Effector CD8-positive, alpha-beta T cell (primary cell): ENCODE measurements around the gene SNX30.

Experiments used
- DNase-seq: peaks from one replicate; lab custom pipeline; 2025; lab: John Stamatoyannopoulos, UW

The SNX30 gene

GRCh38 chr9:112858005-112858404 is 107.4 kb downstream of the SNX30 start:
- DNase-seq, result no peak

- no peak for DNase-seq
Observed at GRCh38 chr9:112858625-112859147, 108.1 kb downstream of the SNX30 start.

- DNase-seq, result no peak
Observed at GRCh38 chr9:112860451-112860850, 109.9 kb downstream of the SNX30 start.

- no peak for DNase-seq
Observed at GRCh38 chr9:112861155-112861554, 110.6 kb downstream of the SNX30 start.

GRCh38 chr9:112861638-112862555 is 111.3 kb downstream of the SNX30 start:
- DNase-seq, result no peak

- DNase-seq, result no peak
Observed at GRCh38 chr9:112863214-112863613, 112.7 kb downstream of the SNX30 start.

- no peak for DNase-seq
Observed at GRCh38 chr9:112863746-112864145, 113.2 kb downstream of the SNX30 start.

- DNase-seq, result no peak
Observed at GRCh38 chr9:112864403-112864802, 113.8 kb downstream of the SNX30 start.

- no peak for DNase-seq
Observed at GRCh38 chr9:112864982-112865381, 114.4 kb downstream of the SNX30 start.

GRCh38 chr9:112866662-112867274 is 116.2 kb downstream of the SNX30 start:
- no peak for DNase-seq

- no peak for DNase-seq
Observed at GRCh38 chr9:112867275-112867991, 116.9 kb downstream of the SNX30 start.

- DNase-seq, result no peak
Observed at GRCh38 chr9:112868461-112868860, 117.9 kb downstream of the SNX30 start.

- no peak for DNase-seq
Observed at GRCh38 chr9:112869041-112869529, 118.5 kb downstream of the SNX30 start.

GRCh38 chr9:112869917-112870316 is 119.4 kb downstream of the SNX30 start:
- no peak for DNase-seq

GRCh38 chr9:112870556-112870955 is 120.0 kb downstream of the SNX30 start:
- no peak for DNase-seq

- DNase-seq, result no peak
Observed at GRCh38 chr9:112872019-112872418, 121.5 kb downstream of the SNX30 start.

- DNase-seq, result no peak
Observed at GRCh38 chr9:112873773-112874405, 123.3 kb downstream of the SNX30 start.

GRCh38 chr9:112878752-112879151 is 128.2 kb downstream of the SNX30 start:
- no peak for DNase-seq

GRCh38 chr9:112880650-112881049 is 130.1 kb downstream of the SNX30 start:
- DNase-seq, result no peak

- no peak for DNase-seq
Observed at GRCh38 chr9:112881331-112881730, 130.8 kb downstream of the SNX30 start.

- DNase-seq, result no peak
Observed at GRCh38 chr9:112884101-112884500, 133.5 kb downstream of the SNX30 start.

GRCh38 chr9:112884721-112885120 is 134.2 kb downstream of the SNX30 start:
- no peak for DNase-seq
